Spleen (tissue), 13 donors: ENCODE data around the gene LRRIQ3. TPM values are rescaled to one million over a fixed set of nuclear protein-coding genes. Genes with fewer than 3 reads are reported as not detected.

Experiments used
- DNase-seq: peaks from one replicate; pipeline ENCODE4 v3.0.0-alpha.2; 2020
- H3K27ac ChIP-seq, 8 donors: fragments of 200-600 bp; sonication (generic) in 7 of 8; 1 replicate in 4 of 8; 2 replicates in 4 of 8; pipeline versions ENCODE4 v1.5.0 to v1.8.0; 2016 to 2021; ENCODE audit warnings: inconsistent platforms in 4 of 8, mild to moderate bottlenecking in 4 of 8, moderate library complexity in 1 of 8
- H3K27me3 ChIP-seq, 7 donors: fragments of 200-600 bp; sonication (generic) in 6 of 7; replicated peaks in 1 of 7; 1 replicate in 4 of 7; 2 replicates in 3 of 7; pipeline versions ENCODE4 v1.5.0 to v1.8.0; 2016 to 2021; ENCODE audit warnings: inconsistent platforms in 3 of 7, mild to moderate bottlenecking in 1 of 7
- H3K36me3 ChIP-seq, 6 donors: fragments of 200-600 bp; sonication (generic) in 5 of 6; 1 replicate in 4 of 6; 2 replicates in 2 of 6; pipeline versions ENCODE4 v1.5.0 to v1.8.0; 2016 to 2021; ENCODE audit warnings: inconsistent platforms in 2 of 6
- H3K4me1 ChIP-seq, 6 donors: fragments of 200-600 bp; sonication (generic) in 5 of 6; 1 replicate in 3 of 6; 2 replicates in 3 of 6; pipeline versions ENCODE4 v1.5.0 to v1.8.0; 2016 to 2021; ENCODE audit warnings: inconsistent platforms in 3 of 6
- H3K4me3 ChIP-seq, 8 donors: fragments of 200-600 bp; sonication (generic) in 7 of 8; 1 replicate in 4 of 8; 2 replicates in 4 of 8; pipeline versions ENCODE4 v1.5.0 to v1.8.0; 2016 to 2021; ENCODE audit warnings: inconsistent platforms in 4 of 8, mild to moderate bottlenecking in 4 of 8, moderate library complexity in 2 of 8
- H3K9me3 ChIP-seq, 8 donors: fragments of 200-600 bp; sonication (generic) in 7 of 8; 1 replicate in 4 of 8; 2 replicates in 4 of 8; pipeline versions ENCODE4 v1.5.0 to v1.8.0; 2016 to 2021; ENCODE audit warnings: inconsistent platforms in 4 of 8
- CTCF ChIP-seq, 11 experiments: fragments of 200-600 bp in 7 of 11; fragments of 450-650 bp in 4 of 11; sonication (generic) in 4 of 11; IDR thresholded peaks in 8 of 11; conservative IDR thresholded peaks in 3 of 11; 1 replicate in 7 of 11; 2 replicates in 4 of 11; pipeline versions ENCODE4 v1.4.0 to v1.8.0; 2016 to 2021; ENCODE audit warnings: antibody characterized with exemption in 11 of 11, inconsistent platforms in 4 of 11, mild to moderate bottlenecking in 1 of 11
- POLR2A ChIP-seq, 3 donors: fragments of 450-650 bp; IDR thresholded peaks; one replicate each; pipeline ENCODE4 v1.5.1; 2017; ENCODE audit warnings: antibody characterized with exemption in 3 of 3, mild to moderate bottlenecking in 1 of 3
- POLR2AphosphoS5 ChIP-seq, 3 donors: sonication (generic); formaldehyde crosslinking; IDR thresholded peaks; one replicate each; pipeline ENCODE4 v1.5.1; 2017; ENCODE audit warnings: antibody characterized with exemption in 3 of 3
- WGBS, 5 donors: extraction: QIAGEN DNeasy Blood & Tissue Kit in 3 of 5; methylation state at CpG; one replicate each; pipeline versions ENCODE4 v1.1.5 to v1.1.7; 2013 to 2018; 5-methylcytosine and 5-hydroxymethylcytosine counted together
- intact Hi-C: fragments of 100-400 bp; cut with DNase I; formaldehyde crosslinking; loops from one replicate; pipeline ENCODE4 v1.15.0; 2023; ENCODE audit warnings: low total_unique reads
- long read RNA-seq, 2 donors: transcript quantifications; one replicate each; lab custom pipeline, GENCODE V29; 2026
- polyA plus RNA-seq, 3 donors: library from polyadenylated mRNA; stranded (reverse); fragments of 200-250 nt; gene quantifications; one replicate each; pipeline ENCODE4 v1.2.1, GENCODE V29; 2013
- total RNA-seq, 7 donors: library from RNA; depleted of rRNA in 3 of 7; stranded (reverse); fragments of >200 nt in 3 of 7; fragmentation: NEBNext Ultra II Directional in 4 of 7; extraction: Animal tissue kit (Norgen Biotek cat#: 25700) in 4 of 7; gene quantifications; one replicate each; pipeline versions ENCODE4 v1.1.0 to v1.2.1, GENCODE V29; 2016 to 2021
- donor health status: healthy with polysubstance abuse.
- donor health status: DM: no; HTN: no; CAD: no; lungs with moderate emphysema.
- donor health status: DM: no; HTN: no; CAD: no.
- donor health status: Bipolar disorder and iron deficiency.
- donor health status: healthy.
- donor health status: DM: no; HTN: no; CAD: no.
- donor health status: DM: yes; HTN: yes; CAD: no.

Gene LRRIQ3
- 1 to 10 TPM; 1.0 to 3.0 (median 1.7) TPM for total RNA-seq
- polyA plus RNA-seq: 1 to 10 TPM in 2 of 3 donors, under 1 TPM in 1; 0.86 to 1.3 (median 1.2) TPM
- long read RNA-seq, donor 1: 0 reads
- long read RNA-seq, donor 2, partial matches to known transcripts: 0 of 1 reads
- long read RNA-seq, donor 2, other reads (novel, unspliced or antisense): 0 of 1 reads

GRCh38 chr1:74197657-74198552 is at the start of gene LRRIQ3, which contains the start of gene FPGT:
LRRIQ3 (minus strand) TSS chr1:74198176; CDS start chr1:74183684, 14,492 bp downstream.
FPGT (plus strand) TSS chr1:74198242; CDS start chr1:74198279, 37 bp downstream.
- Histone ChIP-seq H3K27ac (peak within 1 kb of the TSS; percentile 76 to 91 (median 88)), H3K27me3 (no peaks in the 10 kb centered on the region), H3K36me3 (peaks cover 0 to 25% (median 8%) of the 10 kb centered on the region in 6 donors), H3K9me3 (no peaks in the 10 kb centered on the region), H3K4me1 (peaks cover 0 to 41% (median 18%) of the 10 kb centered on the region in 6 donors), H3K4me3 (peak within 1 kb of the TSS; percentile 42 to 66 (median 56))
- no peak for TF ChIP-seq POLR2A (IDR thresholded peaks at IDR 0.05)
- TF ChIP-seq CTCF (IDR thresholded peaks at IDR 0.05 in 8 of 11, conservative IDR thresholded peaks at IDR 0.05 in 3 of 11): peak in 2 of 11 experiments; percentile 20 to 26
- peak; percentile 92 to 95 (median 94) for TF ChIP-seq POLR2AphosphoS5 (IDR thresholded peaks at IDR 0.05)
- intact Hi-C loops: no loop called here
- 2 to 9% (median 3%) methylated on average over 27 to 41 of the region's 41 CpGs for WGBS, 5 donors
- peak; percentile 97 for DNase-seq

- intact Hi-C loops: no loop called here
- 80 to 87% (median 80%) methylated on average over 2 of the region's 2 CpGs for WGBS, 5 donors
These were observed 48.3 kb upstream of the LRRIQ3 start for GRCh38 chr1:74246315-74246714.

GRCh38 chr1:74245168-74245772 is 47.3 kb upstream of the LRRIQ3 start:
- Histone ChIP-seq H3K9me3 (peaks cover 0 to 8% (median 2%) of the 10 kb centered on the region in 8 donors), H3K36me3 (no peaks in the 10 kb centered on the region), H3K4me3 (no peak overlapping the region), H3K27ac (no peak overlapping the region), H3K4me1 (no peaks in the 10 kb centered on the region), H3K27me3 (no peaks in the 10 kb centered on the region)
- no peak for TF ChIP-seq POLR2A (IDR thresholded peaks at IDR 0.05)
- no peak for TF ChIP-seq CTCF (IDR thresholded peaks at IDR 0.05 in 8 of 11, conservative IDR thresholded peaks at IDR 0.05 in 3 of 11)
- TF ChIP-seq POLR2AphosphoS5 (IDR thresholded peaks at IDR 0.05): no peak
- intact Hi-C loops: no loop called here
- WGBS, 5 donors: 4 to 25% (median 16%) methylated on average over 2 of the region's 2 CpGs
- DNase-seq: no peak

More at GRCh38 chr1:74246315-74246714, 48.3 kb upstream of the LRRIQ3 start:
- TF ChIP-seq POLR2A (IDR thresholded peaks at IDR 0.05) (no peak), CTCF (IDR thresholded peaks at IDR 0.05 in 8 of 11, conservative IDR thresholded peaks at IDR 0.05 in 3 of 11) (no peak), POLR2AphosphoS5 (IDR thresholded peaks at IDR 0.05) (no peak)
- no peak overlapping the region for H3K4me3 ChIP-seq
- H3K9me3 ChIP-seq: peaks cover 0 to 8% (median 2%) of the 10 kb centered on the region in 8 donors
- H3K27ac ChIP-seq: no peak overlapping the region
- no peaks in the 10 kb centered on the region for H3K4me1 ChIP-seq
- H3K36me3 ChIP-seq: no peaks in the 10 kb centered on the region
- H3K27me3 ChIP-seq: no peaks in the 10 kb centered on the region
- no peak for DNase-seq
